ENCODE results near the gene PHYKPL.

The PHYKPL gene

GRCh38 chr5:178182158-178182876, 50.3 kb downstream of the PHYKPL start:
- no peak for DNase-seq

- DNase-seq = no peak
Measured at GRCh38 chr5:178180141-178180863, 52.3 kb downstream of the PHYKPL start.

- DNase-seq = no peak
Measured at GRCh38 chr5:178177569-178177968, 55.0 kb downstream of the PHYKPL start.

GRCh38 chr5:178176791-178177190, 55.8 kb downstream of the PHYKPL start:
- DNase-seq = no peak

- DNase-seq = no peak
Measured at GRCh38 chr5:178174456-178174855, 58.1 kb downstream of the PHYKPL start.

- DNase-seq = no peak
Measured at GRCh38 chr5:178170455-178170854, 62.1 kb downstream of the PHYKPL start.

GRCh38 chr5:178165581-178165980, 67.0 kb downstream of the PHYKPL start:
- DNase-seq = no peak

GRCh38 chr5:178163772-178164735, 68.5 kb downstream of the PHYKPL start:
- peak; percentile 59 for DNase-seq

- DNase-seq = no peak
Measured at GRCh38 chr5:178162481-178162880, 70.1 kb downstream of the PHYKPL start.

GRCh38 chr5:178160176-178160575, 72.4 kb downstream of the PHYKPL start:
- DNase-seq = no peak

Measured in GOT3 (cell line).